ENCODE measurements around the gene SUPT20HL2. TPM values are rescaled to one million over a fixed set of nuclear protein-coding genes. Genes with fewer than 3 reads are reported as not detected.

SUPT20HL2 gene
- total and polyA plus RNA-seq, 5 donors from 2014 or later: not detected

- H3K4me3 Mint-ChIP-seq: peak overlapping the region in 1 of 4 donors; percentile 65
- H3K27me3 Mint-ChIP-seq: no peaks in the 10 kb centered on the region
- H3K4me1 Mint-ChIP-seq: peaks cover 0 to 7% (median 2%) of the 10 kb centered on the region in 4 donors
- ATAC-seq (ENCODE audit: low read depth in 2 of 2) (no peak), DNase-seq (no peak)
- Histone ChIP-seq H3K9me3 (ENCODE audit: control insufficient read depth in 2 of 2, low read length in 2 of 2) (no peaks in the 10 kb centered on the region), H3K27me3 (ENCODE audit: control insufficient read depth, insufficient read depth, low read length) (no peaks in the 10 kb centered on the region), H3K36me3 (ENCODE audit: control insufficient read depth, insufficient read depth, low read length) (no peaks in the 10 kb centered on the region), H3K4me3 (ENCODE audit: low read depth, low read length) (no peak overlapping the region), H3K4me1 (ENCODE audit: control insufficient read depth, insufficient read depth, low read length, poor library complexity, severe bottlenecking) (no peaks in the 10 kb centered on the region), H3K27ac (ENCODE audit: insufficient read depth, low read length, poor library complexity, severe bottlenecking) (no peak overlapping the region)
- no peaks in the 10 kb centered on the region for H3K36me3 Mint-ChIP-seq
- no peaks in the 10 kb centered on the region for H3K9me3 Mint-ChIP-seq
- H3K27ac Mint-ChIP-seq: no peak overlapping the region
Observed at GRCh38 chrX:24341795-24342194, 27.9 kb upstream of the SUPT20HL2 start.

- H3K4me3 ChIP-seq (ENCODE audit: low read depth, low read length): no peak overlapping the region
- Mint-ChIP-seq H3K27ac (no peak overlapping the region), H3K36me3 (no peaks in the 10 kb centered on the region), H3K4me3 (no peak overlapping the region), H3K4me1 (peaks cover 0 to 7% (median 2%) of the 10 kb centered on the region in 4 donors), H3K9me3 (no peaks in the 10 kb centered on the region), H3K27me3 (no peaks in the 10 kb centered on the region)
- H3K27me3 ChIP-seq (ENCODE audit: control insufficient read depth, insufficient read depth, low read length): no peaks in the 10 kb centered on the region
- H3K27ac ChIP-seq (ENCODE audit: insufficient read depth, low read length, poor library complexity, severe bottlenecking): no peak overlapping the region
- DNase-seq: no peak
- no peaks in the 10 kb centered on the region for H3K4me1 ChIP-seq (ENCODE audit: control insufficient read depth, insufficient read depth, low read length, poor library complexity, severe bottlenecking)
- no peaks in the 10 kb centered on the region for H3K36me3 ChIP-seq (ENCODE audit: control insufficient read depth, insufficient read depth, low read length)
- no peaks in the 10 kb centered on the region for H3K9me3 ChIP-seq (ENCODE audit: control insufficient read depth in 2 of 2, low read length in 2 of 2)
- ATAC-seq (ENCODE audit: low read depth in 2 of 2): no peak
Observed at GRCh38 chrX:24340501-24340900, 26.6 kb upstream of the SUPT20HL2 start.

GRCh38 chrX:24339911-24340310 is 26.0 kb upstream of the SUPT20HL2 start:
- H3K4me1 ChIP-seq (ENCODE audit: control insufficient read depth, insufficient read depth, low read length, poor library complexity, severe bottlenecking): no peaks in the 10 kb centered on the region
- Mint-ChIP-seq H3K27ac (no peak overlapping the region), H3K36me3 (no peaks in the 10 kb centered on the region), H3K9me3 (no peaks in the 10 kb centered on the region), H3K4me1 (peaks cover 0 to 7% (median 2%) of the 10 kb centered on the region in 4 donors), H3K4me3 (no peak overlapping the region), H3K27me3 (no peaks in the 10 kb centered on the region)
- no peaks in the 10 kb centered on the region for H3K27me3 ChIP-seq (ENCODE audit: control insufficient read depth, insufficient read depth, low read length)
- no peak overlapping the region for H3K27ac ChIP-seq (ENCODE audit: insufficient read depth, low read length, poor library complexity, severe bottlenecking)
- no peaks in the 10 kb centered on the region for H3K9me3 ChIP-seq (ENCODE audit: control insufficient read depth in 2 of 2, low read length in 2 of 2)
- no peaks in the 10 kb centered on the region for H3K36me3 ChIP-seq (ENCODE audit: control insufficient read depth, insufficient read depth, low read length)
- no peak overlapping the region for H3K4me3 ChIP-seq (ENCODE audit: low read depth, low read length)
- DNase-seq (no peak), ATAC-seq (ENCODE audit: low read depth in 2 of 2) (no peak)

DNA sequence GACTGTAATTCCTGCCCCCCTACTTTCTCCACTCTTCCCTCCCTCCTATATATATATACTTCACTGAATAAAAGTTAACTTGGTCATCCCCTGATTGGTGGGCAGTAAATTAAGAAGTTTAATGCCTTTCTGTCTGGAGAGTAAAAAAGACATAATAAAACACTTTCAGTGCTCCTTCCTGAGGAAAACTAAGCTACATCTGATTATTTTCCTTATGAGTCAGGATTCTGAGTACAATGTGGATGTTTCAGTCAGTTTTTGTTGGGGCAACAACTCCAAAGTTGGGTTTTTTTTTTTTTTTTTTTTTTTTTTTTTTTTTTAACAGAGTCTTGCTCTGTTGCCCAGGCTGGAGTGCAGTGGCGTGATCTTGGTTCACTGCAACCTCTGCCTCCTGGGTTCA is 22.0 kb upstream of the SUPT20HL2 start:
- no peak for ATAC-seq (ENCODE audit: low read depth in 2 of 2)
- Histone ChIP-seq H3K36me3 (ENCODE audit: control insufficient read depth, insufficient read depth, low read length) (no peaks in the 10 kb centered on the region), H3K9me3 (ENCODE audit: control insufficient read depth in 2 of 2, low read length in 2 of 2) (no peaks in the 10 kb centered on the region), H3K27me3 (ENCODE audit: control insufficient read depth, insufficient read depth, low read length) (no peaks in the 10 kb centered on the region), H3K4me3 (ENCODE audit: low read depth, low read length) (no peak overlapping the region), H3K4me1 (ENCODE audit: control insufficient read depth, insufficient read depth, low read length, poor library complexity, severe bottlenecking) (no peaks in the 10 kb centered on the region), H3K27ac (ENCODE audit: insufficient read depth, low read length, poor library complexity, severe bottlenecking) (no peak overlapping the region)
- DNase-seq: no peak
- no peaks in the 10 kb centered on the region for H3K27me3 Mint-ChIP-seq
- no peak overlapping the region for H3K4me3 Mint-ChIP-seq
- no peaks in the 10 kb centered on the region for H3K36me3 Mint-ChIP-seq
- no peak overlapping the region for H3K27ac Mint-ChIP-seq
- H3K4me1 Mint-ChIP-seq: no peaks in the 10 kb centered on the region
- H3K9me3 Mint-ChIP-seq: peaks cover 0 to 3% (median 1%) of the 10 kb centered on the region in 7 donors

DNA sequence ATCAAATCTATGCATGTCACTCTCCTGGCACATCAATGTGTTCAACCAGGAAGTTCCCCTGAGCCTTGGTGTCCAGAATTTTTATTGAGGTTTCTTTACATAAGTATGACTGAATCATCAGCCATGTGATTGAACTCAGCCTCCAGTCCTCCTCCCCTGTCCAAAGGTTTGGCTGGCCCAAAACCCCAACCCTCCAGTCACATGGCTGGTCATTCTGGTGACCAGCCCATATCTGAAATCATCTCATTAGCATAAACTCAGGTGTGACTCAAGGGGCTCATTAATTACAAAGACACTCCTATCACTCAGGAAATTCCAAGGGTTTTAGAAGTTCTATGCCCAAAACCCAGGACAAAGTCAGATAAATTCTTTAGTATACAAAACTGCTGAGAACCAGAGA is 20.6 kb upstream of the SUPT20HL2 start:
- no peaks in the 10 kb centered on the region for H3K36me3 ChIP-seq (ENCODE audit: control insufficient read depth, insufficient read depth, low read length)
- ATAC-seq (ENCODE audit: low read depth in 2 of 2) (no peak), DNase-seq (no peak)
- H3K36me3 Mint-ChIP-seq: no peaks in the 10 kb centered on the region
- no peak overlapping the region for H3K4me3 Mint-ChIP-seq
- H3K27me3 ChIP-seq (ENCODE audit: control insufficient read depth, insufficient read depth, low read length): no peaks in the 10 kb centered on the region
- peaks cover 5% of the 10 kb centered on the region for H3K27me3 Mint-ChIP-seq
- no peaks in the 10 kb centered on the region for H3K9me3 ChIP-seq (ENCODE audit: control insufficient read depth in 2 of 2, low read length in 2 of 2)
- no peaks in the 10 kb centered on the region for H3K4me1 ChIP-seq (ENCODE audit: control insufficient read depth, insufficient read depth, low read length, poor library complexity, severe bottlenecking)
- no peak overlapping the region for H3K27ac ChIP-seq (ENCODE audit: insufficient read depth, low read length, poor library complexity, severe bottlenecking)
- H3K4me1 Mint-ChIP-seq: no peaks in the 10 kb centered on the region
- peaks cover 0 to 3% (median 1%) of the 10 kb centered on the region in 7 donors for H3K9me3 Mint-ChIP-seq
- H3K4me3 ChIP-seq (ENCODE audit: low read depth, low read length): no peak overlapping the region
- H3K27ac Mint-ChIP-seq: no peak overlapping the region

- no peak for ATAC-seq (ENCODE audit: low read depth in 2 of 2)
- no peaks in the 10 kb centered on the region for H3K27me3 ChIP-seq (ENCODE audit: control insufficient read depth, insufficient read depth, low read length)
- no peaks in the 10 kb centered on the region for H3K4me1 ChIP-seq (ENCODE audit: control insufficient read depth, insufficient read depth, low read length, poor library complexity, severe bottlenecking)
- DNase-seq: no peak
- H3K36me3 Mint-ChIP-seq: no peaks in the 10 kb centered on the region
- no peaks in the 10 kb centered on the region for H3K4me1 Mint-ChIP-seq
- H3K9me3 Mint-ChIP-seq: peaks cover 0 to 3% (median 1%) of the 10 kb centered on the region in 7 donors
- peaks cover 5% of the 10 kb centered on the region for H3K27me3 Mint-ChIP-seq
- H3K27ac ChIP-seq (ENCODE audit: insufficient read depth, low read length, poor library complexity, severe bottlenecking): no peak overlapping the region
- no peak overlapping the region for H3K4me3 Mint-ChIP-seq
- no peaks in the 10 kb centered on the region for H3K36me3 ChIP-seq (ENCODE audit: control insufficient read depth, insufficient read depth, low read length)
- no peak overlapping the region for H3K4me3 ChIP-seq (ENCODE audit: low read depth, low read length)
- no peak overlapping the region for H3K27ac Mint-ChIP-seq
- H3K9me3 ChIP-seq (ENCODE audit: control insufficient read depth in 2 of 2, low read length in 2 of 2): no peaks in the 10 kb centered on the region
Observed at GRCh38 chrX:24333371-24333770, 19.5 kb upstream of the SUPT20HL2 start.

GRCh38 chrX:24332878-24333277 is 19.0 kb upstream of the SUPT20HL2 start:
- no peaks in the 10 kb centered on the region for H3K4me1 Mint-ChIP-seq
- no peak overlapping the region for H3K4me3 Mint-ChIP-seq
- DNase-seq (no peak), ATAC-seq (ENCODE audit: low read depth in 2 of 2) (no peak)
- peaks cover 5% of the 10 kb centered on the region for H3K27me3 Mint-ChIP-seq
- Histone ChIP-seq H3K36me3 (ENCODE audit: control insufficient read depth, insufficient read depth, low read length) (no peaks in the 10 kb centered on the region), H3K9me3 (ENCODE audit: control insufficient read depth in 2 of 2, low read length in 2 of 2) (no peaks in the 10 kb centered on the region), H3K4me3 (ENCODE audit: low read depth, low read length) (no peak overlapping the region), H3K27ac (ENCODE audit: insufficient read depth, low read length, poor library complexity, severe bottlenecking) (no peak overlapping the region), H3K4me1 (ENCODE audit: control insufficient read depth, insufficient read depth, low read length, poor library complexity, severe bottlenecking) (no peaks in the 10 kb centered on the region), H3K27me3 (ENCODE audit: control insufficient read depth, insufficient read depth, low read length) (no peaks in the 10 kb centered on the region)
- peaks cover 0 to 3% (median 1%) of the 10 kb centered on the region in 7 donors for H3K9me3 Mint-ChIP-seq
- no peaks in the 10 kb centered on the region for H3K36me3 Mint-ChIP-seq
- H3K27ac Mint-ChIP-seq: no peak overlapping the region

DNA sequence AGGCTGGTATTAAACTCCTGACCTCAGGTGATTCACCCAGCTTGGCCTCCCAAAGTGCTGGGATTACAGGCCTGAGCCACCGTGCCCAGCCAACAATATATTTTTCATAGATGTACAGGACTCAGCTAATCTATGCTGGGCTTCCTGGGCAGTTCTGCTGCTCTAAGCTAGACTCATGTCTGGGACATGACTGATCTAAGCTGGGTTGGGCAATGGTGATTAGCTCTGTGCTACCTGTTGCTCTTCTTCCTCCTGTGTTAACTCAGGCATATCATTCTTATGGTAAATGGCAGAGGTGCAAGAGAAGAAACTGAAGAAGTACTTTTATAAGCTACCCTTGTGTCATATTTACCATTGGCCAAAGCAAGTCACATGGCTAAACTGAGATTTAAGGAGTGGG is 11.4 kb upstream of the SUPT20HL2 start:
- H3K27ac Mint-ChIP-seq: no peak overlapping the region
- H3K9me3 ChIP-seq (ENCODE audit: control insufficient read depth in 2 of 2, low read length in 2 of 2): no peaks in the 10 kb centered on the region
- no peak for ATAC-seq (ENCODE audit: low read depth in 2 of 2)
- H3K4me3 Mint-ChIP-seq: no peak overlapping the region
- H3K27me3 ChIP-seq (ENCODE audit: control insufficient read depth, insufficient read depth, low read length): peaks cover 2% of the 10 kb centered on the region
- no peaks in the 10 kb centered on the region for H3K9me3 Mint-ChIP-seq
- H3K27me3 Mint-ChIP-seq: peaks cover 12% of the 10 kb centered on the region
- H3K36me3 ChIP-seq (ENCODE audit: control insufficient read depth, insufficient read depth, low read length): no peaks in the 10 kb centered on the region
- no peak for DNase-seq
- no peak overlapping the region for H3K27ac ChIP-seq (ENCODE audit: insufficient read depth, low read length, poor library complexity, severe bottlenecking)
- no peaks in the 10 kb centered on the region for H3K4me1 Mint-ChIP-seq
- H3K36me3 Mint-ChIP-seq: no peaks in the 10 kb centered on the region
- H3K4me3 ChIP-seq (ENCODE audit: low read depth, low read length): no peak overlapping the region
- no peaks in the 10 kb centered on the region for H3K4me1 ChIP-seq (ENCODE audit: control insufficient read depth, insufficient read depth, low read length, poor library complexity, severe bottlenecking)

All from CD4-positive, CD25-positive, alpha-beta regulatory T cell (primary cell).